GM19351 (cell line): ENCODE data around the gene IL17REL.
"Not testable (repeated sequence)": the region's sequence is repeated elsewhere in the genome, so short reads cannot be mapped to it uniquely, and the experiment has no call there.

Source experiments
- ATAC-seq: cut with Tn5 transposase; IDR thresholded peaks from one replicate; pipeline ENCODE4 v1.9.1; 2021; ENCODE audit warnings: mild to moderate bottlenecking, moderate library complexity; ENCODE audit not compliant: unreplicated experiment

The IL17REL gene

DNA sequence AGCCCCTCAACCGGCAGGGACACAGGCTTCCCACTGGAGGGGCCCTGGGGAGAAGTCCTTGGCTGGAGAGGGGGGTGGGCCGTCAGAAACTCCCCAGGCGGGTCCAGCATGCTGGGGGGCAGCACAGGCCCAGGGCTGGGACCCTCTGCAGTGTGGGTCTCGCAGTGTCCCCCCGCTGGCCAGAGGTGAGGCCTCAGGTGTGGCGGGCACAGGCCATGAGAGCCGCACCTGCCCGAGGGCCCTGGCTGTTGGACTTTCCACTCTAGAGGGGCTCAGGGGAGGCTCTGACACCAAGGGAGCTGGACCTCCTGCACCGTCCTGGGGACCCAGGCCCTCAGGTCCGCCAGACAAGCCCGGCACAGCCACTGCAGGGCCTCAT lies 62.7 kb downstream of the IL17REL start:
- ATAC-seq: no peak

GRCh38 chr22:49948958-49949913 lies 63.3 kb downstream of the IL17REL start:
- no peak for ATAC-seq

- ATAC-seq: no peak
Observed at GRCh38 chr22:49948116-49948957, 64.2 kb downstream of the IL17REL start.

DNA sequence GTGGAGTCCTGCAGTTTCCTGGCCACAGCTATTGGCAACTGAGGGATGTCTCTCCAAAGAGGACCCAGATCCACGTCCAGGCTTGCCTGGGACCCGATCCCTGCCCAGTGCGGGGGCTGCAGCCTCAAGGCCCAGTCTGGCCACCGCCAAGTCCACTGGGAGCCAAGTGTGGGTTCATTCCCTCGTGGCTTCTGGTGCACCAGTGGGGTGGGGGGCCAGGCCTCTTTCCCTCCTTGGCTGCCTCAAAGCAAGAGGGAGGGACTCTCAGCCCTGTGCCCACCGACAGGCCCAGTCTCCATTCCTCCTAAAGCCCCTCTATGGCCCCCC lies 65.3 kb downstream of the IL17REL start:
- no peak for ATAC-seq

DNA sequence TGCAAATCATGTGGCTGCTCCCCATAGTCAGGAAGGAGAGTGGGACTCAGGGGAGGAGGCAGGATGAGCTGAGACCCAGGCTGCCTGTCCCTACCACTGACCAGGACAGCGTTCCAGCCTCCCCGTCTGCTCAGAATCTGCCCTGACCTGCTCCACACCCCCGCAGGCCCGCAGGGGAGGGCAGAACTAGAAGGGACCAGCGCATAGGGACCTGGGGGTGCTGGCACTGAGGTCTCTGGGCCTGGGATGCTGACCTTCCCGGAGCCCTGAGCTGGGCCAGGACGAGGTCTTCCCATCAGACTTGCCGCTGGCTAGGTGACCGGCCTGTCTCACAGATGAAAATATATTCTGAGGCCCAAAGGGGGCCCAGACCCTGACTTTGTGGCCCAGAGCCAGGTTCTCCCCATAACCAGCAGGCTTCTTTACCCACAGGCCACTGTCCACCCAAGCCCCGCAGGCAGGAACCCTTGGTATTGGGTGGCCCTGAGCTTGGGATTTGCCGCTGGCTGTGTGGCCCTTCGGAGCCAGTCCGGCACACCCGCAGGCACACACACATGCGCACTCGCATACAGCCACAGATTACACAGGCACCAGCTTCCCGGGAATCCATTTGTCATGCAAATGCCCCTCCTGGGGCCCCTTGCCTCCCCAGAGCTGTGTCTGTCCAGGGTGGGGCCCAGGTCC lies 65.8 kb downstream of the IL17REL start:
- no peak for ATAC-seq

DNA sequence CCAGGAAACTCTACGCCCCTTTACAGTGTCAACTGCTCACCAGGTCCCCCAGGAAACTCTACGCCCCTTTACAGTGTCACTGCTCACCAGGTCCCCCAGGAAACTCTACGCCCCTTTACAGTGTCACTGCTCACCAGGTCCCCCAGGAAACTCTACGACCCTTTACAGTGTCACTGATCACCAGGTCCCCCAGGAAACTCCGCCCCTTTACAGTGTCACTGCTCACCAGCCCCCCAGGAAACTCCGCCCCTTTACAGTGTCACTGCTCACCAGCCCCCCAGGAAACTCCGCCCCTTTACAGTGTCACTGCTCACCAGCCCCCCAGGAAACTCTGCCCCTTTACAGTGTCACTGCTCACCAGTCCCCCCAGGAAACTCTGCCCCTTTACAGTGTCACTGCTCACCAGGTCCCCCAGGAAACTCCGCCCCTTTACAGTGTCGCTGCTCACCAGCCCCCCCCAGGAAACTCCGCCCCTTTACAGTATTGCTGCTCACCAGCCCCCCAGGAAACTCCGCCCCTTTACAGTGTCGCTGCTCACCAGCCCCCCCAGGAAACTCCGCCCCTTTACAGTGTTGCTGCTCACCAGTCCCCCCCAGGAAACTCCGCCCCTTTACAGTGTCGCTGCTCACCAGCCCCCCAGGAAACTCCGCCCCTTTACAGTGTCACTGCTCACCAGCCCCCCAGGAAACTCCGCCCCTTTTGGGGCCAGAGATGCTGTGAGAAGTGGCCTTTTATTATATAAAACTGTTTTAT lies 67.3 kb downstream of the IL17REL start:
- not testable (repeated sequence) for ATAC-seq
